ENCODE results near the gene ATP9B. TPM values are rescaled to one million over a fixed set of nuclear protein-coding genes. Genes with fewer than 3 reads are reported as not detected.

The ATP9B gene
- total RNA-seq, 2 donors from 2014 or later, result 69.5 to 72.4 TPM

GRCh38 chr18:79421275-79421857 is 352.2 kb downstream of the ATP9B start:
- peaks cover 10% of the 10 kb centered on the region for H3K36me3 Mint-ChIP-seq (ENCODE audit: low read depth)
- DNase-seq, result no peak

GRCh38 chr18:79422022-79422782 is 353.0 kb downstream of the ATP9B start:
- Mint-ChIP-seq H3K27ac (no peak overlapping the region), H3K4me1 (peaks cover 29% of the 10 kb centered on the region), H3K4me3 (no peak overlapping the region), H3K36me3 (ENCODE audit: low read depth) (peaks cover 10% of the 10 kb centered on the region), H3K27me3 (no peaks in the 10 kb centered on the region)
- DNase-seq (no peak), ATAC-seq (no peak)
- H3K9me3 ChIP-seq (ENCODE audit: control insufficient read depth, low read length, poor library complexity, severe bottlenecking), result no peaks in the 10 kb centered on the region

More at GRCh38 chr18:79421275-79421857, 352.2 kb downstream of the ATP9B start:
- Mint-ChIP-seq H3K27me3 (no peaks in the 10 kb centered on the region), H3K4me3 (no peak overlapping the region), H3K27ac (no peak overlapping the region), H3K4me1 (peaks cover 33% of the 10 kb centered on the region)
- H3K9me3 ChIP-seq (ENCODE audit: control insufficient read depth, low read length, poor library complexity, severe bottlenecking), result no peaks in the 10 kb centered on the region
- ATAC-seq, result no peak

GRCh38 chr18:79422783-79423165 is 353.6 kb downstream of the ATP9B start:
- no peak for DNase-seq
- H3K4me1 Mint-ChIP-seq, result peaks cover 29% of the 10 kb centered on the region
- ATAC-seq, result no peak
- H3K4me3 Mint-ChIP-seq, result no peak overlapping the region
- no peaks in the 10 kb centered on the region for H3K9me3 ChIP-seq (ENCODE audit: control insufficient read depth, low read length, poor library complexity, severe bottlenecking)
- H3K27ac Mint-ChIP-seq, result no peak overlapping the region
- peaks cover 10% of the 10 kb centered on the region for H3K36me3 Mint-ChIP-seq (ENCODE audit: low read depth)
- no peaks in the 10 kb centered on the region for H3K27me3 Mint-ChIP-seq

GRCh38 chr18:79423211-79424007 is 354.2 kb downstream of the ATP9B start:
- peaks cover 10% of the 10 kb centered on the region for H3K36me3 Mint-ChIP-seq (ENCODE audit: low read depth)
- peaks cover 29% of the 10 kb centered on the region for H3K4me1 Mint-ChIP-seq

DNA sequence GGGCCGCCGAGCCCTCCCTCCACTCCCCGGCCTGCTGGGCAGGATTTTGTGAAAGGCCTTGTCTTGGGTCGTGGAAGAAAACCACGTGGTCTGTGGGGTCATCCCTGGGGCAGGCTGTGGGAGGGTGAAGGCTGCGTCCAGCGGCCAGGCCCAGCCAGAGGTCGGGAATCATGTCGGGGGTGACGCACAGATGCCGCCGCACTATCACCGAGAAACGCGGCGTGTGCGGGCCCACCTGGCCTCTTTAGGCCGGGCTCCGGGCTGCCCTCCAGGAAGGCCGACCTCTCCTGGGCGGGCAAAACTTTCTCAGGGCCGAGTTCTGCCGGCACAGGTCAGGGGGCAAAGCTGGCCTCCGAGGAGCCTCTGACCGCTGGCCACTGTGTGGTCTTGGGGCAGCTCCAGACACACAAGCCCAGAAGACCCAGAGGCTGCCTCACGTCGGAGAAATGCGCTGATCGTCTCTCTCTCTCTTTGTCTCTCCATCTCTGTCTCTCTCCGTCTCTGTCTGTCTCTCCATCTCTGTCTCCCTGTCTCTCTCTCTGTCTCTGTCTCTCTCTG is 354.9 kb downstream of the ATP9B start:
- Mint-ChIP-seq H3K27ac (peak overlapping the region; percentile 91), H3K27me3 (no peaks in the 10 kb centered on the region), H3K4me3 (peak overlapping the region; percentile 43), H3K36me3 (ENCODE audit: low read depth) (peaks cover 10% of the 10 kb centered on the region), H3K4me1 (peaks cover 31% of the 10 kb centered on the region)
- no peaks in the 10 kb centered on the region for H3K9me3 ChIP-seq (ENCODE audit: control insufficient read depth, low read length, poor library complexity, severe bottlenecking)
- DNase-seq, result no peak
- no peak for ATAC-seq

More at GRCh38 chr18:79423211-79424007, 354.2 kb downstream of the ATP9B start:
- no peak overlapping the region for H3K27ac Mint-ChIP-seq
- DNase-seq (no peak), ATAC-seq (no peak)
- H3K27me3 Mint-ChIP-seq, result no peaks in the 10 kb centered on the region
- no peaks in the 10 kb centered on the region for H3K9me3 ChIP-seq (ENCODE audit: control insufficient read depth, low read length, poor library complexity, severe bottlenecking)
- no peak overlapping the region for H3K4me3 Mint-ChIP-seq

DNA sequence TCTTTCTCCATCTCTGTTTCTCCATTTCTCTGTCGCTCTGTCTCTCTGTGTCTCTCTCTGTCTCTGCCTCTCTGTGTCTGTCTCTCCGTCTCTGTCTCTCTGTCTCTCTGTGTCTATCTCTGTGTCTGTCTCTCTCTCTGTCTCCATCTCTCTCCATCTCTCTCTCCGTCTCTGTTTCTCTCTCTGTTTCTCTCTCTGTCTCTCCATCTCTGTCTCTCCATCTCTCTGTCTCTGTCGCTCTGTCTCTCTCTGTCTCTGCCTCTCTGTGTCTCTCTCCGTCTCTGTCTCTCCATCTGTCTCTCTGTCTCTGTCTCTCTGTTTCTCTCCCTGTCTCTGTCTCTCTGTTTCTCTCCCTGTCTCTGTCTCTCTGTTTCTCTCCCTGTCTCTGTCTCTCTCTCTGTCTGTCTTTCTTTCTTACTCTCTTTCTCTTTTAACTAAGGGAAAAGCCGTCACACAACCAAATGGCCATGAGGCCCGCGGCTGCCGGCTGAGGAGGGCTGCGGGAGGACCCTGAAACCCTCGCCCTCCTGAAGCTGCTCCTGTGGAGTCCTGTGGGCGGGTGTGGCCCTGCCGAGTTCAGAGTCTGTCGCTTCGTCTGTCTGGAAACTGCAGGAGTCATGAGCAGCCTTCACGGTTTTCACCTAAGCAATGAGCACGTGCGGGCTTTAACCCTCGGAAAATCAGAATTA is 355.8 kb downstream of the ATP9B start:
- Mint-ChIP-seq H3K4me1 (peaks cover 32% of the 10 kb centered on the region), H3K27me3 (no peaks in the 10 kb centered on the region), H3K27ac (peak overlapping the region; percentile 91), H3K4me3 (peak overlapping the region; percentile 43), H3K36me3 (ENCODE audit: low read depth) (peaks cover 7% of the 10 kb centered on the region)
- DNase-seq (no peak), ATAC-seq (no peak)
- H3K9me3 ChIP-seq (ENCODE audit: control insufficient read depth, low read length, poor library complexity, severe bottlenecking), result no peaks in the 10 kb centered on the region

DNA sequence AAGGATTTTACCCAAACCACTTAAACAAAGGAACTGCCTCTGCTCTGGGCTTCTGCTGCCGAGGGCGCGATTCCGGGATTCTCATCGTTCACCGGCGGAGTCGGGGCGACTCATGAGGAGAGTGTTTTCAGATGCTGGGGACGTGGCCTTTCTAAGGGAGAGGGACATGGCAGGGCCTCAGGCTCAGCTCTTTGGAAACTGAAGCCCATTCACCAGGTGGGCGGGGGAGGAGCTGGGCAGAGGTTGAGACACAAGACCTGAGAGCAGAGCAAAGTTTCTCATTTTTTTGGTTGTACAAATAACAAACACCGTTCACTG is 356.3 kb downstream of the ATP9B start:
- ATAC-seq (no peak), DNase-seq (no peak)
- no peaks in the 10 kb centered on the region for H3K27me3 Mint-ChIP-seq
- peaks cover 30% of the 10 kb centered on the region for H3K4me1 Mint-ChIP-seq
- H3K9me3 ChIP-seq (ENCODE audit: control insufficient read depth, low read length, poor library complexity, severe bottlenecking), result no peaks in the 10 kb centered on the region
- H3K4me3 Mint-ChIP-seq, result peak overlapping the region; percentile 19
- H3K36me3 Mint-ChIP-seq (ENCODE audit: low read depth), result peaks cover 7% of the 10 kb centered on the region
- peak overlapping the region; percentile 91 for H3K27ac Mint-ChIP-seq

- no peaks in the 10 kb centered on the region for H3K9me3 ChIP-seq (ENCODE audit: control insufficient read depth, low read length, poor library complexity, severe bottlenecking)
- peak overlapping the region; percentile 41 for H3K4me3 Mint-ChIP-seq
- H3K4me1 Mint-ChIP-seq, result peaks cover 32% of the 10 kb centered on the region
- H3K36me3 Mint-ChIP-seq (ENCODE audit: low read depth), result peaks cover 7% of the 10 kb centered on the region
- DNase-seq (no peak), ATAC-seq (no peak)
- H3K27me3 Mint-ChIP-seq, result no peaks in the 10 kb centered on the region
- no peak overlapping the region for H3K27ac Mint-ChIP-seq
Observed at GRCh38 chr18:79426376-79427300, 357.4 kb downstream of the ATP9B start.

DNA sequence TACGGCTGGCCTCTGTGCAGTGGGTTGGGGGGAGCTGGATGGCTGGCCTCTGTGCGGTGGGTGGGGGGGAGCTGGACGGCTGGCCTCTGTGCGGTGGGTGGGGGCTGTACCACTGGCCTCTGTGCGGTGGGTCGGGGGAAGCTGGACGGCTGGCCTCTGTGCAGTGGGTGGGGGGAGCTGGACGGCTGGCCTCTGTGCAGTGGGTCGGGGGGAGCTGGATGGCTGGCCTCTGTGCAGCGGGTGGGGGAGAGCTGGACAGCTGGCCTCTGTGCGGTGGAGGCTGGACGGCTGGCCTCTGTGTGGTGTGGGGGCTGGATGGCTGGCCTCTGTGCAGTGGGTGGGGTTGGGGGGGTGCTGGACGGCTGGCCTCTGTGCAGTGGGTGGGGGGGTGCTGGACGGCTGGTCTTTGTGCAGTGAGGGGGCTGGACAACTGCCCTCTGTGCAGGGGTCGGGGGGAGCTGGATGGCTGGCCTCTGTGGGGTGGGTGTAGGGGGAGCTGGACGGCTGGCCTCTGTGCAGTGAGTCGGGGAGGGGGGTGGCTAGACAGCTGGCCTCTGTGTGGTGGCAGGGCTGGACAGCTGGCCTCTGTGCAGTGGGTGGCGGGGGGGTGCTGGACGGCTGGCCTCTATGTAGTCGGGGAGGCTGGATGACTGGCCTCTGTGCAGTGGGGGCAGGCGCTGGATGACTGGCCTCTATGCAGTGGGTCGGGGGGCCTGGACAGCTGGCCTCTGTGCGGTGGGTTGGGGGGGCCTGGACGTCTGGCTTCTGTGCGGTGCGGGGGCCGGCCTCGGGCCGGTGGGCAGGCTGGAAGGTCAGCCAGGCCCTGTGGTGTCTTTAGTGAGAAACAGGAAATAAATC is 358.4 kb downstream of the ATP9B start:
- Mint-ChIP-seq H3K36me3 (ENCODE audit: low read depth) (peaks cover 7% of the 10 kb centered on the region), H3K4me1 (peaks cover 29% of the 10 kb centered on the region), H3K27ac (no peak overlapping the region), H3K27me3 (no peaks in the 10 kb centered on the region), H3K4me3 (peak overlapping the region; percentile 41)
- no peak for DNase-seq
- H3K9me3 ChIP-seq (ENCODE audit: control insufficient read depth, low read length, poor library complexity, severe bottlenecking), result no peaks in the 10 kb centered on the region
- ATAC-seq, result no peak
